Tibial artery (tissue), 4 donors: ENCODE results near the gene RBM22.
A peak's percentile ranks its signal among the peaks of the same experiment; 100 is the strongest.

Source experiments
- DNase-seq, 2 donors: peaks; one replicate each; pipeline ENCODE4 v3.0.0-alpha.2; 2019
- H3K27ac ChIP-seq, 2 donors: fragments of 200-600 bp; sonication (generic) in 1 of 2; 1 replicate in 1 of 2; 2 replicates in 1 of 2; pipeline ENCODE4 v1.5.1; 2018 to 2019; ENCODE audit warnings: mild to moderate bottlenecking in 1 of 2
- H3K27me3 ChIP-seq, 2 donors: fragments of 200-600 bp; sonication (generic) in 1 of 2; one replicate each; pipeline versions ENCODE4 v1.5.1 to v1.6.0; 2016 to 2019
- H3K36me3 ChIP-seq, 3 donors: fragments of 200-600 bp; sonication (generic) in 2 of 3; one replicate each; pipeline ENCODE4 v1.5.1; 2016 to 2019; ENCODE audit warnings: mild to moderate bottlenecking in 2 of 3
- H3K4me1 ChIP-seq, 4 donors: fragments of 200-600 bp; sonication (generic) in 2 of 4; 1 replicate in 3 of 4; 2 replicates in 1 of 4; pipeline ENCODE4 v1.5.1; 2016 to 2019
- H3K4me3 ChIP-seq, 2 donors: fragments of 200-600 bp; sonication (generic) in 1 of 2; 1 replicate in 1 of 2; 2 replicates in 1 of 2; pipeline ENCODE4 v1.5.1; 2018 to 2019; ENCODE audit warnings: mild to moderate bottlenecking in 2 of 2
- H3K9me3 ChIP-seq, 3 donors: fragments of 200-600 bp; sonication (generic) in 1 of 3; one replicate each; pipeline ENCODE4 v1.5.1; 2016 to 2019
- intact Hi-C: fragments of 100-400 bp; cut with DNase I; formaldehyde crosslinking; loops from one replicate; pipeline ENCODE4 v1.15.0; 2023; ENCODE audit warnings: low total_unique reads
- TF ChIP-seq, protein P1 (sequence below), 2 experiments: fragments of 200-600 bp in 1 of 2; fragments of 450-650 bp in 1 of 2; IDR thresholded peaks; one replicate each; pipeline ENCODE4 v1.5.1; 2017 to 2019; ENCODE audit warnings: antibody characterized with exemption in 2 of 2, mild to moderate bottlenecking in 1 of 2, moderate library complexity in 1 of 2

The RBM22 gene

GRCh38 chr5:150648294-150649107 is 52.4 kb downstream of the RBM22 start:
- DNase-seq = peak in 1 of 2 donors; percentile 65
- peaks cover 3 to 100% (median 85%) of the 10 kb centered on the region in 4 donors for H3K4me1 ChIP-seq
- intact Hi-C loops = loop anchor here (10.0 kb wide), 1 partner anchor 164 kb away; no protein-coding TSS in a partner anchor
- no peaks in the 10 kb centered on the region for H3K27me3 ChIP-seq
- H3K27ac ChIP-seq = peak overlapping the region; percentile 77 to 86
- peaks cover 22 to 36% (median 34%) of the 10 kb centered on the region in 3 donors for H3K36me3 ChIP-seq
- TF ChIP-seq, protein P1, sequence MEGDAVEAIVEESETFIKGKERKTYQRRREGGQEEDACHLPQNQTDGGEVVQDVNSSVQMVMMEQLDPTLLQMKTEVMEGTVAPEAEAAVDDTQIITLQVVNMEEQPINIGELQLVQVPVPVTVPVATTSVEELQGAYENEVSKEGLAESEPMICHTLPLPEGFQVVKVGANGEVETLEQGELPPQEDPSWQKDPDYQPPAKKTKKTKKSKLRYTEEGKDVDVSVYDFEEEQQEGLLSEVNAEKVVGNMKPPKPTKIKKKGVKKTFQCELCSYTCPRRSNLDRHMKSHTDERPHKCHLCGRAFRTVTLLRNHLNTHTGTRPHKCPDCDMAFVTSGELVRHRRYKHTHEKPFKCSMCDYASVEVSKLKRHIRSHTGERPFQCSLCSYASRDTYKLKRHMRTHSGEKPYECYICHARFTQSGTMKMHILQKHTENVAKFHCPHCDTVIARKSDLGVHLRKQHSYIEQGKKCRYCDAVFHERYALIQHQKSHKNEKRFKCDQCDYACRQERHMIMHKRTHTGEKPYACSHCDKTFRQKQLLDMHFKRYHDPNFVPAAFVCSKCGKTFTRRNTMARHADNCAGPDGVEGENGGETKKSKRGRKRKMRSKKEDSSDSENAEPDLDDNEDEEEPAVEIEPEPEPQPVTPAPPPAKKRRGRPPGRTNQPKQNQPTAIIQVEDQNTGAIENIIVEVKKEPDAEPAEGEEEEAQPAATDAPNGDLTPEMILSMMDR (IDR thresholded peaks at IDR 0.05) = no peak
- peak overlapping the region in 1 of 2 donors; percentile 16 for H3K4me3 ChIP-seq
- H3K9me3 ChIP-seq = no peaks in the 10 kb centered on the region

GRCh38 chr5:150647275-150648251 is 53.3 kb downstream of the RBM22 start:
- Histone ChIP-seq H3K9me3 (no peaks in the 10 kb centered on the region), H3K4me3 (peak overlapping the region in 1 of 2 donors; percentile 16), H3K4me1 (peaks cover 7 to 100% (median 85%) of the 10 kb centered on the region in 4 donors), H3K27ac (peak overlapping the region; percentile 77 to 86), H3K36me3 (peaks cover 22 to 34% (median 31%) of the 10 kb centered on the region in 3 donors), H3K27me3 (no peaks in the 10 kb centered on the region)
- intact Hi-C loops = loop anchor here (10.0 kb wide), 1 partner anchor 163 kb away; no protein-coding TSS in a partner anchor
- DNase-seq = peak; percentile 80 to 91
- TF ChIP-seq, protein P1 (IDR thresholded peaks at IDR 0.05) = no peak

- Histone ChIP-seq H3K4me1 (peaks cover 7 to 100% (median 83%) of the 10 kb centered on the region in 4 donors), H3K27ac (peak overlapping the region; percentile 83 to 86), H3K27me3 (no peaks in the 10 kb centered on the region), H3K4me3 (no peak overlapping the region), H3K9me3 (no peaks in the 10 kb centered on the region), H3K36me3 (peaks cover 21 to 23% (median 22%) of the 10 kb centered on the region in 3 donors)
- peak; percentile 73 to 85 for DNase-seq
- TF ChIP-seq, protein P1 (IDR thresholded peaks at IDR 0.05) = no peak
- intact Hi-C loops = loop anchor here (10.0 kb wide), 1 partner anchor 160 kb away; no protein-coding TSS in a partner anchor
Observed at GRCh38 chr5:150645070-150645700, 55.7 kb downstream of the RBM22 start.

- peak overlapping the region; percentile 83 to 86 for H3K27ac ChIP-seq
- peaks cover 14 to 16% (median 16%) of the 10 kb centered on the region in 3 donors for H3K36me3 ChIP-seq
- H3K9me3 ChIP-seq = no peaks in the 10 kb centered on the region
- peak in 1 of 2 donors; percentile 66 for DNase-seq
- peaks cover 7 to 100% (median 84%) of the 10 kb centered on the region in 4 donors for H3K4me1 ChIP-seq
- H3K4me3 ChIP-seq = no peak overlapping the region
- TF ChIP-seq, protein P1 (IDR thresholded peaks at IDR 0.05) = no peak
- no peaks in the 10 kb centered on the region for H3K27me3 ChIP-seq
- intact Hi-C loops = loop anchor here (10.0 kb wide), 1 partner anchor 160 kb away; no protein-coding TSS in a partner anchor
Observed at GRCh38 chr5:150644514-150644913, 56.3 kb downstream of the RBM22 start.
